HUES64 (cell line): ENCODE data around the gene PNRC2.

Experiments used
- H3K27ac ChIP-seq: 2 replicates; pipeline ENCODE4 v1.7.0; 2013; ENCODE audit warnings: low read depth, low read length, inconsistent platforms
- H3K27me3 ChIP-seq: 2 replicates; pipeline ENCODE4 v1.6.1; 2013; ENCODE audit warnings: mild to moderate bottlenecking, low read length; ENCODE audit not compliant: insufficient read depth
- H3K36me3 ChIP-seq: 2 replicates; pipeline ENCODE4 v1.6.1; 2013; ENCODE audit warnings: mild to moderate bottlenecking, low read length; ENCODE audit not compliant: insufficient read depth
- H3K4me1 ChIP-seq: 2 replicates; pipeline ENCODE4 v1.6.1; 2013; ENCODE audit warnings: mild to moderate bottlenecking, low read length, moderate library complexity; ENCODE audit not compliant: insufficient read depth
- H3K4me3 ChIP-seq: 2 replicates; pipeline ENCODE4 v1.5.1; 2013; ENCODE audit warnings: mild to moderate bottlenecking, low read length, moderate library complexity
- H3K9ac ChIP-seq: 2 replicates; pipeline ENCODE4 v1.6.1; 2013; ENCODE audit warnings: mild to moderate bottlenecking, low read depth, low read length
- H3K9me3 ChIP-seq: 2 replicates; pipeline ENCODE4 v1.6.1; 2013; ENCODE audit warnings: low read depth, low read length; ENCODE audit not compliant: insufficient read depth
- WGBS: fragments of 150-250, 120-280 bp; methylation state at CpG from one replicate; pipeline ENCODE4 v1.1.7; 2013; ENCODE audit warnings: missing lambda C conversion rate; 5-methylcytosine and 5-hydroxymethylcytosine counted together

The PNRC2 gene

GRCh38 chr1:23923592-23924499 is 35.8 kb upstream of the PNRC2 start:
- no peaks in the 10 kb centered on the region for H3K36me3 ChIP-seq
- no peak overlapping the region for H3K4me3 ChIP-seq
- H3K4me1 ChIP-seq: no peaks in the 10 kb centered on the region
- no peaks in the 10 kb centered on the region for H3K9me3 ChIP-seq
- 90% methylated on average over 8 of the region's 8 CpGs for WGBS
- H3K27ac ChIP-seq: no peak overlapping the region
- no peak overlapping the region for H3K9ac ChIP-seq
- no peaks in the 10 kb centered on the region for H3K27me3 ChIP-seq

- Histone ChIP-seq H3K9ac (no peak overlapping the region), H3K4me3 (no peak overlapping the region), H3K27ac (no peak overlapping the region), H3K4me1 (no peaks in the 10 kb centered on the region), H3K36me3 (no peaks in the 10 kb centered on the region), H3K9me3 (no peaks in the 10 kb centered on the region), H3K27me3 (no peaks in the 10 kb centered on the region)
- 93% methylated on average over 11 of the region's 11 CpGs for WGBS
Observed at GRCh38 chr1:23924601-23925000, 35.0 kb upstream of the PNRC2 start.

- no peaks in the 10 kb centered on the region for H3K9me3 ChIP-seq
- no peak overlapping the region for H3K9ac ChIP-seq
- no peak overlapping the region for H3K27ac ChIP-seq
- no peaks in the 10 kb centered on the region for H3K4me1 ChIP-seq
- 89% methylated on average over 3 of the region's 3 CpGs for WGBS
- no peaks in the 10 kb centered on the region for H3K27me3 ChIP-seq
- no peak overlapping the region for H3K4me3 ChIP-seq
- no peaks in the 10 kb centered on the region for H3K36me3 ChIP-seq
Observed at GRCh38 chr1:23925279-23925678, 34.3 kb upstream of the PNRC2 start.

GRCh38 chr1:23927097-23927496 is 32.5 kb upstream of the PNRC2 start:
- H3K27me3 ChIP-seq: no peaks in the 10 kb centered on the region
- no peak overlapping the region for H3K27ac ChIP-seq
- H3K9ac ChIP-seq: no peak overlapping the region
- 75% methylated on average over 1 of the region's 1 CpG for WGBS
- H3K9me3 ChIP-seq: no peaks in the 10 kb centered on the region
- no peaks in the 10 kb centered on the region for H3K4me1 ChIP-seq
- no peak overlapping the region for H3K4me3 ChIP-seq
- no peaks in the 10 kb centered on the region for H3K36me3 ChIP-seq

GRCh38 chr1:23928789-23929188 is 30.8 kb upstream of the PNRC2 start:
- Histone ChIP-seq H3K27ac (no peak overlapping the region), H3K4me1 (no peaks in the 10 kb centered on the region), H3K27me3 (no peaks in the 10 kb centered on the region), H3K9ac (no peak overlapping the region), H3K9me3 (no peaks in the 10 kb centered on the region), H3K36me3 (no peaks in the 10 kb centered on the region), H3K4me3 (no peak overlapping the region)
- 86% methylated on average over 4 of the region's 4 CpGs for WGBS

- WGBS: 96% methylated on average over 5 of the region's 5 CpGs
Observed at GRCh38 chr1:23930270-23930669, 29.4 kb upstream of the PNRC2 start.

GRCh38 chr1:23930861-23931490 is 28.7 kb upstream of the PNRC2 start:
- H3K27me3 ChIP-seq: no peaks in the 10 kb centered on the region
- H3K9ac ChIP-seq: no peak overlapping the region
- H3K36me3 ChIP-seq: no peaks in the 10 kb centered on the region
- WGBS: 84% methylated on average over 11 of the region's 11 CpGs
- no peak overlapping the region for H3K27ac ChIP-seq
- H3K4me1 ChIP-seq: no peaks in the 10 kb centered on the region
- no peak overlapping the region for H3K4me3 ChIP-seq
- no peaks in the 10 kb centered on the region for H3K9me3 ChIP-seq

More at GRCh38 chr1:23930270-23930669, 29.4 kb upstream of the PNRC2 start:
- H3K9ac ChIP-seq: no peak overlapping the region
- no peaks in the 10 kb centered on the region for H3K4me1 ChIP-seq
- no peak overlapping the region for H3K4me3 ChIP-seq
- no peaks in the 10 kb centered on the region for H3K27me3 ChIP-seq
- H3K9me3 ChIP-seq: no peaks in the 10 kb centered on the region
- no peaks in the 10 kb centered on the region for H3K36me3 ChIP-seq
- no peak overlapping the region for H3K27ac ChIP-seq

- 95% methylated on average over 1 of the region's 1 CpG for WGBS
- no peak overlapping the region for H3K27ac ChIP-seq
- no peaks in the 10 kb centered on the region for H3K9me3 ChIP-seq
- no peak overlapping the region for H3K4me3 ChIP-seq
- no peaks in the 10 kb centered on the region for H3K27me3 ChIP-seq
- no peak overlapping the region for H3K9ac ChIP-seq
- H3K4me1 ChIP-seq: no peaks in the 10 kb centered on the region
- no peaks in the 10 kb centered on the region for H3K36me3 ChIP-seq
Observed at GRCh38 chr1:23931491-23931880, 28.1 kb upstream of the PNRC2 start.

GRCh38 chr1:23936481-23937176 is 23.0 kb upstream of the PNRC2 start:
- H3K27ac ChIP-seq: peak overlapping the region; percentile 58; the same call in 1 of the 2 replicates
- no peaks in the 10 kb centered on the region for H3K9me3 ChIP-seq
- 20% methylated on average over 6 of the region's 6 CpGs for WGBS
- no peak overlapping the region for H3K9ac ChIP-seq
- no peaks in the 10 kb centered on the region for H3K27me3 ChIP-seq
- no peaks in the 10 kb centered on the region for H3K36me3 ChIP-seq
- peak overlapping the region; percentile 21; the same call in 1 of the 2 replicates for H3K4me3 ChIP-seq
- H3K4me1 ChIP-seq: peaks cover 4% of the 10 kb centered on the region; the same call in 1 of the 2 replicates

GRCh38 chr1:23947366-23947765 is 12.3 kb upstream of the PNRC2 start:
- H3K9me3 ChIP-seq: peaks cover 8% of the 10 kb centered on the region; the same call in 1 of the 2 replicates
- no peak overlapping the region for H3K4me3 ChIP-seq
- no peaks in the 10 kb centered on the region for H3K36me3 ChIP-seq
- H3K27ac ChIP-seq: no peak overlapping the region
- H3K4me1 ChIP-seq: no peaks in the 10 kb centered on the region
- no peaks in the 10 kb centered on the region for H3K27me3 ChIP-seq
- no peak overlapping the region for H3K9ac ChIP-seq

GRCh38 chr1:23953020-23953419 is 6.6 kb upstream of the PNRC2 start:
- 94% methylated on average over 2 of the region's 3 CpGs for WGBS
- Histone ChIP-seq H3K9ac (no peak overlapping the region), H3K4me1 (0 out of 2 replicates have a peak, but pooled peaks cover 5% of the 10 kb centered on the region), H3K9me3 (no peaks in the 10 kb centered on the region), H3K4me3 (no peak overlapping the region), H3K27ac (no peak overlapping the region), H3K36me3 (no peaks in the 10 kb centered on the region), H3K27me3 (no peaks in the 10 kb centered on the region)
